Ishikawa (cell line): ENCODE data around the gene AURKAIP1.

Source experiments
- CEBPB ChIP-seq: IDR thresholded peaks from 2 replicates; pipeline ENCODE4 v1.6.1; 2012
- CREB1 ChIP-seq: IDR thresholded peaks from 2 replicates; pipeline ENCODE4 v1.6.1; 2012; ENCODE audit warnings: low read depth
- EGR1 ChIP-seq: IDR thresholded peaks from 2 replicates; pipeline ENCODE4 v1.6.1; 2012
- EP300 ChIP-seq: IDR thresholded peaks from 2 replicates; pipeline ENCODE4 v1.6.1; 2012; ENCODE audit warnings: borderline replicate concordance
- FOXM1 ChIP-seq: IDR thresholded peaks from 2 replicates; pipeline ENCODE4 v1.6.1; 2012; ENCODE audit warnings: low read depth, borderline replicate concordance
- NFIC ChIP-seq: IDR thresholded peaks from 2 replicates; pipeline ENCODE4 v1.6.1; 2012
- RAD21 ChIP-seq: IDR thresholded peaks from 2 replicates; pipeline ENCODE4 v1.6.1; 2012; ENCODE audit warnings: low read depth
- REST ChIP-seq: IDR thresholded peaks from 2 replicates; pipeline ENCODE4 v1.6.1; 2012; ENCODE audit warnings: low read depth, mild to moderate bottlenecking
- TAF1 ChIP-seq: IDR thresholded peaks from 2 replicates; pipeline ENCODE4 v1.6.1; 2012; ENCODE audit warnings: low read depth, mild to moderate bottlenecking
- TCF12 ChIP-seq: IDR thresholded peaks from 2 replicates; pipeline ENCODE4 v1.6.1; 2012; ENCODE audit warnings: low read depth
- TEAD4 ChIP-seq: IDR thresholded peaks from 2 replicates; pipeline ENCODE4 v1.6.1; 2012
- YY1 ChIP-seq: IDR thresholded peaks from 2 replicates; pipeline ENCODE4 v1.6.1; 2012; ENCODE audit warnings: low read depth
- ZBTB7A ChIP-seq: IDR thresholded peaks from 2 replicates; pipeline ENCODE4 v1.6.1; 2012; ENCODE audit warnings: low read depth
- TF ChIP-seq, protein P1 (sequence below): IDR thresholded peaks from 2 replicates; pipeline ENCODE4 v1.6.1; 2012
- TF ChIP-seq, protein P2 (sequence below): IDR thresholded peaks from 2 replicates; pipeline ENCODE4 v1.6.1; 2012

Gene AURKAIP1

GRCh38 chr1:1387098-1388077 is 12.4 kb upstream of the AURKAIP1 start:
- TF ChIP-seq EGR1 (no peak), RAD21 (no peak), REST (no peak), ZBTB7A (no peak), NFIC (no peak), CREB1 (no peak), FOXM1 (no peak), CEBPB (no peak)
- TF ChIP-seq, protein P1, sequence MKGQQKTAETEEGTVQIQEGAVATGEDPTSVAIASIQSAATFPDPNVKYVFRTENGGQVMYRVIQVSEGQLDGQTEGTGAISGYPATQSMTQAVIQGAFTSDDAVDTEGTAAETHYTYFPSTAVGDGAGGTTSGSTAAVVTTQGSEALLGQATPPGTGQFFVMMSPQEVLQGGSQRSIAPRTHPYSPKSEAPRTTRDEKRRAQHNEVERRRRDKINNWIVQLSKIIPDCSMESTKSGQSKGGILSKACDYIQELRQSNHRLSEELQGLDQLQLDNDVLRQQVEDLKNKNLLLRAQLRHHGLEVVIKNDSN = no peak
- TF ChIP-seq, protein P2, sequence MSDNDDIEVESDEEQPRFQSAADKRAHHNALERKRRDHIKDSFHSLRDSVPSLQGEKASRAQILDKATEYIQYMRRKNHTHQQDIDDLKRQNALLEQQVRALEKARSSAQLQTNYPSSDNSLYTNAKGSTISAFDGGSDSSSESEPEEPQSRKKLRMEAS = no peak

DNA sequence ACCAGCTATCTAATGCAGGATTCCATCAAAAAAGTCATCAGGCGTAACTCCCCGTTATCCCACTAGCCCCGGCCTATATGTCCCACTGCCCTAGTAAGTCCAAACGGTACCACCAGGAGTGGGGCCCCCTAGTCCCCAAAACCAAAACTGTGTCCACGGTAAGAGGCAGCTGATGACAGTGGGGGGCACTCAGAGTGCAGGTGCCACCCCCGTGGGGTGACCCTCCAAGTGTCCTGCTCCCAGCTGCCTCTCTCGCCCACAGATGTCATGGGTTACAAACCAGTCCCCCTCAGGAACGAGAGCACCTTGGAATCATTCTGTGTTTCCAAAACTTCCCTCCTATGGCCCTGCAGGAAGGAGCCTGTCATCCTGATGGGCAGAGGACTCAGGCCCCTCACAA is 10.9 kb upstream of the AURKAIP1 start:
- TF ChIP-seq ZBTB7A = no peak
- TF ChIP-seq, protein P2 = no peak
- TF ChIP-seq NFIC = no peak
- no peak for TF ChIP-seq TEAD4
- no peak for TF ChIP-seq EP300
- no peak for TF ChIP-seq FOXM1
- TF ChIP-seq, protein P1 = no peak
- TF ChIP-seq RAD21 = no peak

DNA sequence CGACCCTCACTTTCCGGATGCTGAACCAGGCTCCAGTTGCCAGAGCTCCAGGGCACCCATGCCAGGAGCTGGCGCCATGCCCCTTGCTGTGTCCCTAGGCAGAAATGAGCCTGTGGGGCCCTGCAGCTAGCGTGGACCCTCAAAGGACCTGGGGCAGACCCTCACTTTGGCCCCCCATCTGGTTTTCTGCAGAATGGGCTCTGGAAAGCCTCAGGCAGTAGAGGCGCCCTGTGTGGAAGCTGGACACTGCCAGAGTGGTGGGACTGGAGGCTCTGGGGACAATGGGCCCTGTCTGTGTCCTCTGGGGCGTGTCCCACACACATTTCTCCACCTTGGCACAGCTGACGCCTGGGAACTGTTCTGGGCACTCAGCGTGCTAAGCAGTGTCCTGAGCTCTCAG is 6.3 kb upstream of the AURKAIP1 start:
- no peak for TF ChIP-seq YY1

GRCh38 chr1:1380860-1381259 is 5.9 kb upstream of the AURKAIP1 start:
- TF ChIP-seq NFIC (no peak), EGR1 (no peak), TEAD4 (no peak), CREB1 (no peak), CEBPB (no peak), REST (no peak), RAD21 (no peak)

DNA sequence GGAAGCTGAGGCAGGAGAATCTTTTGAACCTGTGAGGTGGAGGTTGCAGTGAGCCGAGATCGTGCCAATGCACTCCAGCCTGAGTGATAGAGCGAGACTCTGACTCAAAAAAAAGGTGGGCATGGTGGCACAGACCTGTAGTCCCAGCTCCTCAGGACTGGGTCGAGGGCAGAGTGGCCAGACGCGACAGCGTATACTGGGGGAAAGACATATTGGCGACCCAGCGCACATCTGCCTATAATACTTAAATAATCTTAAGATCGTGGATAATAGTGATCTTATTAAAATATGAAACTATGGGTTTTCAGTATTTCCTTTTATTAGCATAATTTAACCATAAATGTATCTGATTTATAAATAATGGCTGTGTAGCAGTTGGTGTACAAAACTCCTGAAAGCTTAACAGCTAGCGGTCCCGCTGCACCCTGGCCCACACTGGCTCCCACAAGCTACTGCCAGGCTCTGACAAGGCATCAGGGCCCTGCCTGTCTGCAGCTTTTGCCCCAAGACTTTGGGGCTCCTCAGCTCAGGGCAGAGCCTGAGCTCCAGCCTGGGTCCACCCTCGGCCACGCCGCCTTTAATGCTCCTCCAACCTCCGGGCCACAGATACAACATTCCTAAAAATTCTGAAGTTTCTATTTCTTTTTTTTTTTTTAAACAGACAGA is 2.7 kb upstream of the AURKAIP1 start:
- TF ChIP-seq TCF12 (no peak), TAF1 (no peak), YY1 (no peak), CREB1 (no peak), CEBPB (no peak), ZBTB7A (no peak), TEAD4 (no peak), FOXM1 (no peak)
- TF ChIP-seq, protein P1 = no peak
